Endometrial microvascular endothelial cells (primary cell): ENCODE results near the gene WNT11. TPM values are rescaled to one million over a fixed set of nuclear protein-coding genes. Genes with fewer than 3 reads are reported as not detected.
"Not testable (repeated sequence)": the region's sequence is repeated elsewhere in the genome, so short reads cannot be mapped to it uniquely, and the experiment has no call there.

Source experiments
- in situ Hi-C: cut with HindIII; loops from 2 replicates; pipeline ENCODE4 v1.10.0; 2017; ENCODE audit warnings: low sequenced_read_pairs, low pct_unique_long_range_greater_than_20kb; ENCODE audit errors: inconsistent ontology term
- total RNA-seq: library from RNA; depleted of rRNA; stranded (reverse); fragments of >200 nt; gene quantifications from one replicate; pipeline ENCODE4 v1.2.3, GENCODE V29; 2015; ENCODE audit errors: inconsistent ontology term

Gene WNT11
- total RNA-seq, 1 donor from 2014 or later: not detected

GRCh38 chr11:76207642-76208401 is 1.5 kb upstream of the WNT11 start:
- in situ Hi-C loops: no loop called here

- in situ Hi-C loops: no loop called here
Observed at GRCh38 chr11:76206077-76206326, 300 bp downstream of the WNT11 start.

DNA sequence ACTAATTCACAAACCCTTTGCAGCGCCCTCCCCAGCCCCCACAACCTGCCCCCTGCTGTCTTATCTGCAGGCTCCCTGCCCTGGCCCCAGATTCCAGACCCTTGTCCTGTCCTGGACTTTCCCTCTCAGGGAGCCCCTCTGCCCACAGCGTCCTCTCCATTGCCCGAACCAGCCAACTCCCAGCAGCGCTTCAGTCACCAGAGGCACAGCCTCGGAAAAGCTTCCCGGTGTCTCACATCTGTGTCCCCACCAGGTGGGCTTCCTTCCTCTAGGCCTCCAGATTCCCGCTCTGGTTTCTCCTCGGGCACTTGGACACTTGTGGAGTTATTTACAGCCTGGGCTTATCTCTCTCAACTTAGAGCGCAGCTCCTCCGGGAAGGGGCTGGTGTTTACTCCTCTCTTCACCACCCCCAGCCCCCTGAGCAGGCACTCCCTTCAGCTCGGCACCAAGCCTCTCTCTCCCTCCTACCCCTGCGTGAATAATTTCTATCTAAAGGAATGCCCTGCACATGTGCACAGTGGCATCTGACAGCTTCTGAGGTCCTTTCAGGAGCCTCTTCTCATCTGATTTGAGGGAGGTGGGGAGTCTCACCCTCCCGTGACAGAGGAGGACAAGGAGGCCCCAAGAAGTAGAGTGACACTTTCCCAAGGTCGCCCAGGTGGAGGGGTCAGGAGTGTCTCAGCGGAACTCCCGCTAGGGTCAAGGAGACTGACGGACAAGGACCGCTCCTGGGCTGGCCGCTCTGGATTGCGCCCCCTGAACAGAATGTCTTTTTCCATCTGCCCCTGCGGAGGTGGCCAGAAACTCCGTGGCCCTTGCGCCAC is 838 bp downstream of the WNT11 start:
- in situ Hi-C loops: no loop called here

- in situ Hi-C loops: no loop called here
Observed at GRCh38 chr11:76203937-76204336, 2.4 kb downstream of the WNT11 start.

DNA sequence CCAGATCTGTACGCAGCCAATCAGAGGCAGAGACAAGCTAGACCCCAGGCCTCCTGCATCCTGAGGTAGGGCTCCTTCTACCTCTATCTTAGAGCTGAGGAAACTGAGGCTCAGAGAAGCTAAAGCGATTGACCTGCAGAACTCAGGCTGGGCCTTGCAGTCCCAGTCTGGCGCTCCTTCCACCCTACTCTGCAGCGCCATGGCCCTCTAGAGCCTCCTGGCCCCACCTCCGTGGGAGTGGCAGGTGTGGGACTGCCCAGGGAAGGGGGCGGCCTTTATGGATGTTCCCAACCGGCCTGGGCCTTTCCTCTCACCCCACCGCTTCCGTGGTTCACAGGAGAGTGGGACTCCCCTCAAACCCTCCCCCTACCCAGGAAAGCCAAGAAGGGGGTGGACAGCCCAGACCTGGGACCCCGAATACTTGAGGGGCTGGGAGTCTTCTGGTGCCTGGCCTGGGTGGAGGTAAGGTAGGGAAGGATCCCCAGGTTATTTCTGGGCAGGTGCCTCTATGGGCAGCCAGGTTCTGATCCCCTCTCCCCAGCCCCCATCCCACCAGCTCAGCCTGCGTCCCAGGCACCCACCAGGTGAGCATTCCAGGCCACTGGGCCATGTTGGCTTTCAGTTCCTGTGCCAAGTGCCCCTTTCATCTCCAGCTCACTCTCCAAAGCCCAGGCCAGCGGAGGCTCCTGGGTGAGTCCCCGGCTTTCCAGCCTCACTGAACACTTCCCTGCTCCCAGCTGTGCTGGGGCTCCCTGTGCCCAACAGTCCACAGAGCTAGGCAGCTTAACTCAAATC is 3.0 kb downstream of the WNT11 start:
- in situ Hi-C loops: no loop called here

DNA sequence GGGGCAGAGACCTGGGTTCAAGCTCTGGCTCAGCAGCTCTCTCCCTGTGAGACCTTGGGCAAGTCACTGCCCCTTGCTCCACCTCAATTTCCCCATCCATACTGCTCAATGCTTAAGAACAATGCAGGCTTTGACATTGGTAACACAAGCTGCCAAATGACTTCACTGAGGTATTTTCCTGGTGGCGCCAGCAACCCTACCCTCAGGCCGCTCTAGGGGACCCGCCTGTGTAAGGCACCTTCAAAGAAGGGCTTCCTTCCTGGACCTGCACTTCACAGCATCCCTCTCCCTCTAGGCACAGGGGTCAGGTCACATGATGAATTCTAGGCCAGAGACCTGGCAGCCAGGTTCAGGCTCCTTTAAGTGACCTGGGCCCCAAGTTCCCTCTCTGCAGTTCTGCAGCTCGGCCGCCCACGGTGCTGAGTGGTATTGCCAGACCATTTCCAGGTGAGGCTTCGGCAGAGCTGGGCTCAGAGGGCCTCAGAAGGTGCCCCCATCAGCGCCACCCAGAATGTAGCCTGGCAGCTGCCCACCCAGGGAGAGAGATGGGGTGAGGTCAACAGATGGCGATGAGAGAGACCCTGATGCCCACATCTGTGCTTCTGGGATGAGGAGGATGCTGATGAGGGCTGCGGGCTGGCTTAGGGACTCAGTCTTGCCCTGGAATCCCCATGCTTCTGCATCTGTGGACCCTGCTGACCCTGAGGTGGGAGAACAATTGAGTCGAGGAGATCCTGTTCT is 4.5 kb downstream of the WNT11 start:
- in situ Hi-C loops: no loop called here

DNA sequence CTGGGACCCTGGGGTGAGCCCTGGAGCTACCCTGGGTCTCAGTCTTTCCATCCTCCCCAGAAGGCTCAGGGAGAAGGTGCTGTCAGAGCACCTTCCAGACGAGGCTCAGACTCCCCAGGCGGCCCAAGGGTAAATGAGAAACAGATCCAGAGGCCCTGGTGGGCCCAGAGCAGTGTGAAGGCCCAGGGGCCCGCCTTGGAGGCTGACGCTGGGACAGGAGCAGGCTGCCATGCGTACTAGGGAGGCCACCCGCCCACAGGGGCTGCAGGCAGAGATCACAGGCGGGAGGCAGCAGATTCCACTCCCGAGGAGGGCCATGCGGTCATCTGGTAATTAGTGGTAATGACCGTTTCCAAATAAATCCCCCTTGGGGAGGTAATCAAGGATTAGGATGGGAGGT is 5.2 kb downstream of the WNT11 start:
- in situ Hi-C loops: no loop called here

GRCh38 chr11:76200006-76200940 is 6.0 kb downstream of the WNT11 start:
- in situ Hi-C loops: no loop called here

DNA sequence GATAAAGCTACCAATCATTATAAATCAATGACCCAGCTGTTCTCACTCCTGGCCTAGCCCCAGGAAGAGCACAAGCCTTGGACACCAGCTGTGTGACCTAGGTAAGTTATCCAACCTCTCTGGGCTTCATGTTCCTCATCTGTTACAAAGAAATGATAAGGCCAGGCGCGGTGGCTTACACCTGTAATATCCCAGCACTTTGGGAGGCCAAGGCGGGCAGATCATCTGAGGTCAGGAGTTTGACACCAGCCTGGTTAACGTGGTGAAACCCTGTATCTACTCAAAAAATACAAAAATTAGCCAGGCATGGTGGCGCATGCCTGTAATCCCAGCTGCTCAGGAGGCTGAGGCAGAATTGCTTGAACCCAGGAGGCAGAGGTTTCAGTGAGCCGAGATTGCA is 7.6 kb downstream of the WNT11 start:
- in situ Hi-C loops: not testable (repeated sequence)

DNA sequence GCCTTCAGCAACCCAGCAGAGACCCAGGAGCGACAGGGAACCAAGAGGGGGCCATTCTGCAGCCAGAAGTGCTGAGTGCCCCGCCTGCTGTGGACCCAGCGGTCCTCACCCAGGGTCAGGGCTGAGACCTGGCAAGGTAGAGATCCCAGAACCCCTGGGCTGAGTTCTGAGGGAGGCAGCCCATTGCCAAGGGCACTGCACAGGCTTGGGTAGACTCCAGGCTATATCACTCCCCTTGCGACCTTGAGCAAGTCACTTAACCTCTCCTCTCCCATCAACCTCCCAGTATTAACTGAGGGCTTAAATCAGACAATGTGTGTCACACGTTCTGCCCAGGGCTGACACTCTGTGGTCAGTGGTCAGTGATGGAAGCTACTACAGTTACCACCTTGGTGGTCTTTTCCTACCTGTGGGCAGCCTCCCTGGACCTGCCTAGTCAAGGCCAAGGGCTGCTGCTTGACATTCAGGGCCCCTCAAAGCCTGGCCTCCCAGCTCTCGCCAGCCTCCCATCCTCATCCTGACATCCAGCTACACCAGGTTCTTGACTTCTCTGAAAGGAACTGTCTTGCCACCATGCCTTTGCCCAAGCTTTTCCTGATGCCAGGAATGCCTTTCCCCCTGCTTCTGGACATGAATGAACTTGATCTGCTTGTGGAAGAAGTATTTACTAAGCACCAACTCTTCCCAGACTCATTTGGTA is 8.2 kb downstream of the WNT11 start:
- in situ Hi-C loops: no loop called here

- in situ Hi-C loops: no loop called here
Observed at GRCh38 chr11:76197332-76197731, 9.0 kb downstream of the WNT11 start.

DNA sequence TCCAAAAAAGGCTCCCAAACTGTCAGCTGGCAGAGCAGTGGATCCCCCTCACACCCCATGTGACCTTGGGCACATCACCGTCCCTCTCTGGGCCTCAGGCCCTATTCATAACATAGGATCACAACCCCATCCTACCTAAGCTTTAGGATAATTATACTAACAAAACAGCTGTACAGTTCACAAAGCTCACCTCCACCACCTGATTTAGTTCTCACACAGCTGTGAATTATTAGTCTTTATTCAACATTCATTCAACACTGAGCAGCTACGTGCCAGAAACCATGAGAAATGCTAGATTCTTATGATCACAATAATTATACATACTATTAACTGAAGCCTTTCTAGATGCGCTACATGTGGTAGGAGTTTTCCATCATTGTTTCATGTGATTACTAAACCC is 9.5 kb downstream of the WNT11 start:
- in situ Hi-C loops: no loop called here

GRCh38 chr11:76194872-76195668 is 11.2 kb downstream of the WNT11 start:
- in situ Hi-C loops: no loop called here

- in situ Hi-C loops: no loop called here
Observed at GRCh38 chr11:76193219-76193618, 13.1 kb downstream of the WNT11 start.

DNA sequence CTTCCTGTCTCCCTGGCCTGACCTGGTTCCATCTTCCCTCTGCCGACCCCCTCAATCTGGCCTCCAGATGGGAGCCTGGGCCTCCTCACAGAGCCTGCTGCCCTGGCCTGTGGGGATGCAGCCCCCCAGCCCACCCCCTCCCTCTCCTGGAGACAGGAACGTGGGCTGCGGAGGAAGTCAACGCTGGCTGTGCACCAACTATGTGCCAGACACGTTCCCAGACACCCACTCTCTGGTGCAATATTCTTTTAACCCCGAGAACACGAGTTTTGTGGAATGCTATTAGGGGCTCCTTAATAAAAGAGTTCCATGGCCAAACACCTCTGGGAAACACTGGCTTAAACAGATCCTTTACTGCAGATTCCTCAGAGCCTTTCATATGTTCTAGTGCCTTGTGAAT is 15.9 kb downstream of the WNT11 start:
- in situ Hi-C loops: no loop called here

- in situ Hi-C loops: no loop called here
Observed at GRCh38 chr11:76189682-76190081, 16.6 kb downstream of the WNT11 start.

- in situ Hi-C loops: no loop called here
Observed at GRCh38 chr11:76188873-76189272, 17.4 kb downstream of the WNT11 start.
